HG03103 (cell line): ENCODE measurements around the gene ARID5A.
"Not testable (repeated sequence)": the region's sequence is repeated elsewhere in the genome, so short reads cannot be mapped to it uniquely, and the experiment has no call there.

Experiments used
- ATAC-seq: cut with Tn5 transposase; IDR thresholded peaks from one replicate; pipeline ENCODE4 v1.9.1; 2021; ENCODE audit warnings: low read depth; ENCODE audit not compliant: unreplicated experiment

Gene ARID5A

GRCh38 chr2:96536445-96537065 lies at the start of gene ARID5A:
TSS of gene ARID5A (plus strand) at chr2:96536752. CDS start at chr2:96536827, 75 bp downstream.
- ATAC-seq: peak; percentile 52

GRCh38 chr2:96489261-96489660 lies 47.3 kb upstream of the ARID5A start:
- ATAC-seq: no peak

GRCh38 chr2:96489663-96490062 lies 46.9 kb upstream of the ARID5A start:
- no peak for ATAC-seq

GRCh38 chr2:96491860-96492497 lies 44.6 kb upstream of the ARID5A start:
- no peak for ATAC-seq

- ATAC-seq: no peak
These were observed 43.5 kb upstream of the ARID5A start for GRCh38 chr2:96493072-96493471.

GRCh38 chr2:96494188-96494587 lies 42.4 kb upstream of the ARID5A start:
- ATAC-seq: no peak

GRCh38 chr2:96495982-96496629 lies 40.4 kb upstream of the ARID5A start:
- ATAC-seq: no peak

- no peak for ATAC-seq
These were observed 38.5 kb upstream of the ARID5A start for GRCh38 chr2:96498021-96498431.

- not testable (repeated sequence) for ATAC-seq
These were observed 37.9 kb upstream of the ARID5A start for GRCh38 chr2:96498611-96499010.

GRCh38 chr2:96499061-96499960 lies 37.2 kb upstream of the ARID5A start:
- no peak for ATAC-seq

GRCh38 chr2:96500385-96501066 lies 36.0 kb upstream of the ARID5A start:
- no peak for ATAC-seq

- ATAC-seq: no peak
These were observed 35.1 kb upstream of the ARID5A start for GRCh38 chr2:96501471-96501874.

GRCh38 chr2:96501886-96502810 lies 34.4 kb upstream of the ARID5A start:
- ATAC-seq: no peak

- ATAC-seq: no peak
These were observed 33.5 kb upstream of the ARID5A start for GRCh38 chr2:96502891-96503636.

GRCh38 chr2:96503637-96504243 lies 32.8 kb upstream of the ARID5A start:
- no peak for ATAC-seq

- no peak for ATAC-seq
These were observed 31.2 kb upstream of the ARID5A start, which contains the start of gene NEURL3 for GRCh38 chr2:96505231-96505889. TSS of gene NEURL3 (minus strand) at chr2:96505357. CDS start at chr2:96505286, 71 bp downstream.
